Measurements from ENCODE around the gene HES7.

The HES7 gene

DNA sequence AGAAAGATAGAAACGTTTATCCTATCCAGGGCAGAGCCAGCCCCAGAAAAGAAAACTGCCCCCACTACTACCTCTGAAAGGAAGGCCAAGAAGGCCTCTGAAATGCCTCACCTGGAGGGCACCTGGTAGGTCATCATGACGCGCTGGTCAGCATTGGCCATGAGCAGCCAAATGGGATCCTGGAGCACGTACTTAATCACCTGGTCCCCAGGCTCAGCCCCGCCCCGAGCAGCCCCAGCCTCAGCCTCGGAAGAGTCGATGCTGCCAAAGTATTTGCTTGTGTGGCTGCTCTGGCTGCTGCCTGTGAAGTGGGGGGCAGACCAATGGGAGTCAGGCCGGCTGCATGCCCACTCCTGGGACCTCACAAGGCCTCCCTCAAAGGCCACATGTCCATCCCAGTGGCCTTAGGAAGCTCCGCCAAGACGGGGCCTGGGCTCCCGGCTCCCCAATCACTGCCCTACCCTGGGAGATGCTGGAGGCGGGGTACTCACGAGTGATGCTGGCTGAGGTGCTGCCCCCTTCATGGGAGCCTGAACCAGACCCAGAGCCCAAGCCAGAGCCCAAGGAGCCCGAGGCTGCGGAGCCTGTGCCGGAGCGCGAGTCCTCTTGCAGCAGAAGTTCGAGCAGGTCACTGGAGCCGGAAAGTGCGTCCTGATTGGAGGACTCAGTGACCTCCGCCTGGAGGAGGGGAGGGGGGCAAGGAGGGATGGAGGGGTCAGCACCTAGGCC, 18.4 kb upstream of the HES7 start:
- no peak for DNase-seq

DNA sequence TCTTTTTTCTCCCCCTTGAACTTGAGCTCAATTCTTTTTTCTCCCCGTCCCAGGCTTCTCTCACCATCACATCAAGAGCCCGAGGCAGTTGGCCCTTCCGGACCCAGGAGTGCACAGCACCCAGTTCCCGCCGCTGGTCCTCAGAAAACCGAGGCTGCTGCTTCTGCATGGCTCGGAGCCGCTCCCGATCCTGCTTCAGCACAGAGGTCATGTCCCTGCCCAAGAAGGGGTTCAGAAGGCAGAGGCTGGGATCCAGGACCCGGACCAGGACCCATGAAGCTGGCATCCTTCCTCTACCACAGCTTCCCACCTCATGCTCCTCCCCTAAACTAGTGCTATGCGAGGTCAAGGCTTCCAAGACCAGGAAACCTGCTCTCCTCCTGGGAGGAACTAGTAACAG, 17.8 kb upstream of the HES7 start:
- no peak for DNase-seq

GRCh38 chr17:8141045-8141444, 17.1 kb upstream of the HES7 start:
- no peak for DNase-seq

DNA sequence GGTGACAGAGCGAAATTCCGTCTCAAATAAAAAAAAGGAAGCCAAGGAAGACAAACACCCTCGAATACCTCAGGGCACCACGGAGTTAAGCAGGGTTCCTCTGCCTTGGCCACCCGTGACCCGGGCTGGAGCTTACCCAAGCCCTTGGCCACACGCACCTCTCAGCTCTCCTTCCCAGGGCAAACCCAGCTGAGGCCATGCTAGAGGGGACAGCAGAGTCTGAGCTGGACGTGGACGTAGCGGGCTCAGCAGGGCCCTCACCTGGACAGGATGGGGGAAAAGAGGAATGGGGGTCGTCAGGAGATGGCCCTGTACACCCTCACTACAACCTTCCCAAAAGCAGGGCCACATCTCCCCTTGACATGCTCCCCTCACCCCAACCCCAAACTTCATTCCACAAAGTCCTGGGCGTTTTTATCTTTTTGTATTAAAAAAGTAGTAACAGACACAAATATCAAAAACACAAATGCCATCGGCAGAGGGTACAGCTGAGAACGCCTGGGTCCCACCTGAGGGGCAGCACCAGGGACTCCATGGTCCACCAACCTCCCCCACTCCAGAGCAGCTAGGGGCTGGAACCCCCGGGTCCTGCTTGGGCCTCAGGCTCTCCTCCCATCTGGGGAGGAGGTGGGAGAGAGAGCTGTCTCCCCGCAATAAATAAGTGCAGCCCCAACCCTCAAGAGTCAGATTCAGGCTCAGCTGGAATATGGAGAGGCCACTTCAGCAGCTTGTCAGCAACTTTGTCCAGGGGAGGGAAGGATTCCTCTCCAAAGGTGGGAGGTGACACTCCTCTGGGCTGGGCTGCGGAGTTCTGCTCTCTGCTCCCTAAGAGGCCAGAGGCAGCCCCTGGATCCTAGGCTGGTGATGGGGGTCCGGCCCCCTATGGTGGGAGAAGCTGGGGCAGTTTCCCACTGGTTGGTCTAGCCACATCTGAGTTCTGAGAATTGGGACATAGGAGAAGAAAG, 16.4 kb upstream of the HES7 start:
- no peak for DNase-seq

DNA sequence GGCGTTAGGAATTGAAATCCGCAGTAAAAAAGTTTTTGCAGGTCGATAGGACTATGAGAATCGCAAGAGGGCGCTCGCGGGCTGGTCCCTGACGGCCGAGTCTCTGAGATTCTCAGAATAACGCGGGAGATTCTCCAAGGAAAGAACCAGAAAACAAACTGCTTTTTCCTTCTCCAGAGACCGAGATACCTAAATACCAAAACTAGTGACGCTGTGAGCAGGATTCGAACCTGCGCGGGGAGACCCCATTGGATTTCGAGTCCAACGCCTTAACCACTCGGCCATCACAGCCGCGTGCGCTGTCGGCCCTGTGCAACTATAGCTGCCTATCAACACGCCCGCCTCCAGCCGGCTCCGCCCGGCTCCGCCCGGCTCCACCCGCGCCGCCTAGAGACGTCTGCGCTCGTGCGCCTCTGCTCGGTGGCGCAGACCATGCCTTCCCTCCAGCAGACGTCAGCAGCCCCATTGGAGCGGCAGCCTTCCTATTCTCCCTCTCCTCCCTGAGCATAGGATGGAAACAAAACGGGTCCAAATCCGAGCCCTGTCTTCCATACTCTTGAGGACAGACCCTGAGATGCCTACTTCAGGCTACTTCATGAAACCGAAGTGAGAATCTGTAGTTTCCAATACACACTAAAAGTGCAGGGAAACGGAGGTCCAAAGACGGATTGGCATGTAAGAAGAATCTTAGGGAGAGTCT, 14.9 kb upstream of the HES7 start:
- DNase-seq = peak; percentile 98

DNA sequence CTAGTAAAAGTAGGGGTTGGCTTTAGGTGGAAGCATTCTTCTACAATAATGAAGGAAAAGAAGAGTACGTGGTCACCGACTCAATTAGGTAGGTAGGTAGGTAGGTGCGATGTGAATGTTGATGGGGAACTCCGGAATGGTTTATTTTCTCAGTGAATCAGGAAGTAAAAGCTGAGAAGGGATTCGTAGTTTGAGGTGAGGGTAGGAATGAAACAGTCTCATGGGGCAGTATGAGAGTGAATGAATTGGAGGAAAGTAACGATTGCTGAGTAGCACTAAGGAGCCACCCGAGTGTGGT, 14.4 kb upstream of the HES7 start:
- no peak for DNase-seq

- no peak for DNase-seq
Observed at GRCh38 chr17:8137645-8138373, 13.9 kb upstream of the HES7 start.

DNA sequence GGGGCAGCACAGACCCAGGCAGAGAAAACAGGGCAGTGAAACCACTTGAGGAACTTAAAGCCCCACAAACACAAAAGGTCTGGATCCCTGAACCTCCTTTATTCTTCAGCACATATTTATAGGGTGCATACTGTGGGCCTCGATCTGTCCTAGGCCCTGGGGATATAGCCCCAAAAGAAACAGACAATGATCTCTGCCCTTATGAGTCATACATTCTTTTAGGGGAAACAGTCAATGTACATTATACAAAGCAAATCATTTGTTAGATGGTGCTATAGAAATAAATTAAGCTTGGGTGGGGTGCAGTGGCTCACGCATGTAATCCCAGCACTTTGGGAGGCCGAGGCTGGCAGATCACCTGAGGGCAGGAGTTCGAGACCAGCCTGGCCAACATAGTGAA, 10.0 kb upstream of the HES7 start:
- DNase-seq = no peak

- no peak for DNase-seq
Observed at GRCh38 chr17:8133399-8133798, 9.5 kb upstream of the HES7 start.

GRCh38 chr17:8131844-8132441, 8.0 kb upstream of the HES7 start:
- DNase-seq = no peak

- no peak for DNase-seq
Observed at GRCh38 chr17:8128125-8128784, 4.3 kb upstream of the HES7 start.

GRCh38 chr17:8126491-8127066, 2.7 kb upstream of the HES7 start:
- peak; percentile 37 for DNase-seq

DNA sequence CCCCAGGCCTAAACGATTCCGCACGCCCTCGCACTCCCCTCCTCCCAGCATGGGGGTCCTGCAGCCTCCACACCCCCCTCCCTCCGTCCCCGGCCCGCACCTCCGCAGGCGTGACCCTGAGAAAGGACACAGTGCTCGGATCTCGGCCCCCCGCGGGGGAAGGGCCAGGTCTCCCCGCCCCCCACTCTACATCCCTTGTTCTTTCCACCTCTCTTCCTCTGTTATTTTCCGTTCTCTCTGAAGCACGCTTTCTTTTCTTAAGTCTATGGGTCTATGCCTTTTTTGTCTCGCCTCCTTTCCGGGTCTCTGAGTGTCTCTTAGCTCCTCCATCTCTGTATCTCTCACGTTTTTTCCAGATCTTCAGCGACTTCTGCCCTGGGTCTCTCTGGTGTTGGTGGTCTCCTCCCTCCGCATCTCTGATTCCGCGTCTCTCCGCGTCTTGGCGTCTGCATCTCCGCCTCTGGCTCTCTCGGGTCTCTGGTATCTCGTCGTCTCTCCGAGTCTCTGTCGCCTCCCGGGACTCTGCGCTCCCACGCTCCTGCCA, 2.1 kb upstream of the HES7 start:
- DNase-seq = no peak

DNA sequence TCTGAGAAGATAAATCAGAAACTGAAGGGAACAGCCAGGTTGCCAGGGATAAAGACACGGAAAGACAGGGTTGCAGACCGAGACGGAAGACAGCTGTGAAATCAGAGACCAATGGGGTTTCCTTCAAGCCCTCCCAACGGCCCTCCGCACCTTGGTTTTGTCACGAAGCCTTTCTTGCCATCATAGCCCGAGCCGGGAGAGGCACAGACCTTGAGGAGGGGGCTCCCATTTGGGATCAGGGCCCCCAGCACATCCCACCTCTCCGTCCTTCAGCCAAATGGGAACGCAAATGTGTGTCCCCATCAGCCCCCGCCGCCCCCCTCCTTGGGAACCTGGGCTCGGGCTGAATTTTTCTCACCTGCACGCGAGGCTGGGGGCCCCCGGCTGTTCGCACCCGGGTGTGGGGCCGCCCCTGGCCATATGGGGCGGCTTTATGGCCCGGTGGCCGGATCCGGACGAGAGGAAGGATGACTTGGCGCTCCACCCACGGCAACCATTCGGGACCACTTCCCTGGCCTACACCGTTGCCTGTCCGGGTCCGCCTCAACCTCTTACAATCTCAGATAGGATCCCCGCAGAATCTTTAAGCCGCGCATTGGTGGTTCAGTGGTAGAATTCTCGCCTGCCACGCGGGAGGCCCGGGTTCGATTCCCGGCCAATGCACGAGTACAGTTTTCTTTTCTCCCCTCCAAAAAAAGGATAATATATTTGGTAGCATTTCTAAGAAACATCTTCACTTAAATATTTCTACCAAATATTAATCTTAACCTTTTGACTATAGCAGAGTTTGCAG, 1.4 kb upstream of the HES7 start:
- peak; percentile 67 for DNase-seq

DNA sequence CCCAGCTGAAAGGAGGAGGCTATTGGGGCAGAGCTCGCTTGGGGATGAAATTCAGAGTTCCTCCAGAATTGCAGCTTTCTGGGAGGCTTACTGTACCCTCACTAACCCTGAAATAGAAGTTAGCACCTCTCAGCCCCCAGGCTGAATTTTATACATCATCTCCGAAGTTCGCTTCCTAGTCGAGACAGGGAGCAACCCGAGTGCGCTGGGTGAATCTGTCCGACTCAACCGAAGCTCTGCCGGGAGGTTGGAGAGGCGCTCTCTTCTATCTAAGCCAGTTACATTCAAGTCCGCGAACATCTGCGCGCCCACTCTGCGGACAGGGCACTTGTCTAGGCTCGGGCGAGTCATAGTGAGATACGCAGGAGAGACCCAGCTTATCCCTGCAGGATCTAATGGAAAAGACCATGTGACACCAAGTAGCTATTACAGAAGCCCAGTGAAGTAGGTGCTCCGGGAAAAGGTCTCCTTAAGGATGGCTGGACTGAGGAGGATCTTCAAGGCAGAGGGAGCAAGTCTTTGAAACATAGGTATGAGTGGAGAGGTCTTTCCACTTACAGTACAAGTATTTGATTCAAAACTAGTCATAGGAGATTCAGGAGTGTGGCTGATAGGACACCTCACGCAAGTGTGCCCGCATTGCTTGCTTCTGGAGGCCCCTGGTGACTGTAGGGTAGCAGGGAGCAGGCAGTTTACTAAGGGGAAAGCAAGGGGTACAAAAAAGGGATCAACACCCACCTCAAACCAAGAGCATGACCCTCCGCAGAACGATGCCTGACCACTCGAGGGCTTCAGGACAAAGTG, 646 bp upstream of the HES7 start:
- no peak for DNase-seq

GRCh38 chr17:8122924-8123694, 797 bp downstream of the HES7 start:
- no peak for DNase-seq

GRCh38 chr17:8122422-8122923, 1.4 kb downstream of the HES7 start:
- DNase-seq = no peak

DNA sequence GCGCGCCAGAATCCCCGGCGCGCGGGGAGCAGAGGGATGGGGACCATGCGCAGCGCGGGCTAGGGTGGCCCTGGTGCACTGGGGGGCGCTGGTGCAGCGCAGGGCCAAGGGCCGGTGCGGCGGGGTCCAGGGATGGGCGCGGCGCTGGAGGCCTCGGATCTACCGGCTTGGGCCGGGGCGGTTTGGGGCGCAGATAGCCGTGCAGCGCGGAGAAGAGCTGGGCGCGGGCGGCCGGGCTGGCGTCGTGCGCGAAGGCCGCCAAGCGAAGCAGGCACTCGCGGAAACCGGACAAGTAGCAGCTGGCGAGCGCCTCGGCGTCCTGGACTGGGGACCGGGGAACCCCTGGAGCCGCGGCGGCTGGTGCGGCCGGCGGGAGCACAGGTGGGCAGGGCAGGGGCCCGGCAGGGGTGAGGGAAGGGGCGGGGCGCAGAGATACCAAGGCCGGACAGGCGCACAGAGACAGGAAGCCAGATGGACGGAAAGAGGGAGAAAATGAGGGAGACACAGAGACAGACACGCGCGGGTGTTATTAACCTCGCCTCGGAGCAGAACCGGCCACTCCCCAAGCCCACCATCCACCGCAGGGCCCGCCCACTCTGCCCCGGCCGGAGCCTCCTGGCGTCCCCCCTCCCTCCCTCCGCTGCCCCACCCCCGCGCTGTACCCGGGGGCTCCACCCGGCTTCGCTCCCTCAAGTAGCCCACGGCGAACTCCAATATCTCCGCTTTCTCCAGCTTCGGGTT, 2.1 kb downstream of the HES7 start:
- DNase-seq = peak; percentile 60
